Mesenchymal stem cell (in vitro differentiated cells and primary cell): ENCODE results near the gene PPFIBP2.

ENCODE experiments used
- DNase-seq: peaks from one replicate; pipeline ENCODE4 v3.0.0-alpha.2; 2013
- H2AFZ ChIP-seq: one replicate; pipeline ENCODE4 v1.6.1; 2013; ENCODE audit warnings: low read depth, mild to moderate bottlenecking, control low read depth, inconsistent platforms, low read length, moderate library complexity
- H2AK5ac ChIP-seq: 2 replicates; pipeline ENCODE4 v1.6.1; 2013; ENCODE audit warnings: low read length, moderate library complexity, mild to moderate bottlenecking, inconsistent platforms; ENCODE audit not compliant: severe bottlenecking
- H2BK120ac ChIP-seq: one replicate; pipeline ENCODE4 v1.6.1; 2013; ENCODE audit warnings: low read depth, mild to moderate bottlenecking, inconsistent platforms, low read length, moderate library complexity
- H2BK12ac ChIP-seq, 2 experiments: one replicate each; pipeline ENCODE4 v1.6.1; 2013; ENCODE audit warnings: inconsistent platforms in 2 of 2, low read length in 2 of 2, mild to moderate bottlenecking in 2 of 2, moderate library complexity in 2 of 2, control low read depth in 1 of 2
- H2BK15ac ChIP-seq: one replicate; pipeline ENCODE4 v1.6.1; 2013; ENCODE audit warnings: mild to moderate bottlenecking, low read depth, inconsistent platforms; ENCODE audit not compliant: poor library complexity, severe bottlenecking
- H2BK5ac ChIP-seq: 2 replicates; pipeline ENCODE4 v1.6.1; 2013; ENCODE audit warnings: low read depth, mild to moderate bottlenecking, low read length, control low read depth, inconsistent platforms; ENCODE audit not compliant: poor library complexity, severe bottlenecking
- H3K14ac ChIP-seq, 2 experiments: one replicate each; pipeline ENCODE4 v1.6.1; 2013; ENCODE audit warnings: inconsistent platforms in 2 of 2, low read length in 2 of 2, control low read depth in 1 of 2, mild to moderate bottlenecking in 1 of 2, moderate library complexity in 1 of 2
- H3K18ac ChIP-seq, 2 experiments: one replicate each; pipeline ENCODE4 v1.6.1; 2013; ENCODE audit warnings: inconsistent platforms in 2 of 2, low read length in 2 of 2, control low read depth in 1 of 2, low read depth in 1 of 2, mild to moderate bottlenecking in 1 of 2
- H3K23ac ChIP-seq, 2 experiments: one replicate each; pipeline ENCODE4 v1.6.1; 2013; ENCODE audit warnings: inconsistent platforms in 2 of 2, low read length in 2 of 2, mild to moderate bottlenecking in 2 of 2, moderate library complexity in 2 of 2, control low read depth in 1 of 2
- H3K27ac ChIP-seq: 2 replicates; pipeline ENCODE4 v1.5.1; 2013; ENCODE audit warnings: mild to moderate bottlenecking, moderate library complexity, low read length, control low read depth, inconsistent platforms; ENCODE audit not compliant: poor library complexity, severe bottlenecking
- H3K27me3 ChIP-seq, 2 experiments: 2 replicates each; pipeline versions ENCODE4 v1.6.1 to v1.7.0; 2013; ENCODE audit warnings: low read length in 2 of 2, mild to moderate bottlenecking in 2 of 2, moderate library complexity in 2 of 2, control low read depth in 1 of 2, inconsistent platforms in 1 of 2; ENCODE audit not compliant: control insufficient read depth in 1 of 2, insufficient read depth in 1 of 2
- H3K36me3 ChIP-seq, 2 experiments: 2 replicates each; pipeline versions ENCODE4 v1.6.1 to v1.7.0; 2013; ENCODE audit warnings: low read length in 2 of 2, control low read depth in 1 of 2, inconsistent platforms in 1 of 2, low read depth in 1 of 2, mild to moderate bottlenecking in 1 of 2; ENCODE audit not compliant: insufficient read depth in 2 of 2, control insufficient read depth in 1 of 2
- H3K4ac ChIP-seq, 2 experiments: one replicate each; pipeline ENCODE4 v1.6.1; 2013; ENCODE audit warnings: inconsistent platforms in 2 of 2, low read length in 2 of 2, mild to moderate bottlenecking in 2 of 2, moderate library complexity in 2 of 2, control low read depth in 1 of 2, low read depth in 1 of 2
- H3K4me1 ChIP-seq: 2 replicates; pipeline ENCODE4 v1.6.1; 2013; ENCODE audit warnings: low read depth, low read length, control low read depth; ENCODE audit not compliant: control insufficient read depth, insufficient read depth
- H3K4me2 ChIP-seq: 2 replicates; pipeline ENCODE4 v1.6.1; 2013; ENCODE audit warnings: low read length, mild to moderate bottlenecking, inconsistent platforms; ENCODE audit not compliant: poor library complexity, severe bottlenecking
- H3K4me3 ChIP-seq, 2 experiments: 2 replicates each; pipeline versions ENCODE4 v1.5.1 to v1.7.0; 2013; ENCODE audit warnings: low read length in 2 of 2, mild to moderate bottlenecking in 2 of 2, control low read depth in 1 of 2, low read depth in 1 of 2; ENCODE audit not compliant: insufficient read depth in 1 of 2
- H3K79me1 ChIP-seq: replicated peaks from 2 replicates; pipeline ENCODE4 v1.6.1; 2013; ENCODE audit warnings: mild to moderate bottlenecking, control low read depth, low read length, inconsistent platforms; ENCODE audit not compliant: poor library complexity, severe bottlenecking
- H3K9ac ChIP-seq: 2 replicates; pipeline ENCODE4 v1.7.0; 2013; ENCODE audit warnings: mild to moderate bottlenecking, low read length, moderate library complexity
- H3K9me3 ChIP-seq: 2 replicates; pipeline ENCODE4 v1.7.0; 2013; ENCODE audit warnings: mild to moderate bottlenecking, low read length; ENCODE audit not compliant: control insufficient read depth
- H4K8ac ChIP-seq: one replicate; pipeline ENCODE4 v1.6.1; 2013; ENCODE audit warnings: inconsistent platforms, mild to moderate bottlenecking, low read length, moderate library complexity
- H4K91ac ChIP-seq: one replicate; pipeline ENCODE4 v1.6.1; 2013; ENCODE audit warnings: mild to moderate bottlenecking, low read length, inconsistent platforms
- WGBS: methylation state at CpG from one replicate; pipeline ENCODE4 v1.1.7; 2013; ENCODE audit warnings: mixed read lengths; 5-methylcytosine and 5-hydroxymethylcytosine counted together

The PPFIBP2 gene

GRCh38 chr11:7549681-7550080, 35.9 kb downstream of the PPFIBP2 start:
- Histone ChIP-seq H3K4me3 (no peak overlapping the region), H3K9ac (no peak overlapping the region), H3K4me2 (no peak overlapping the region), H4K91ac (no peak overlapping the region), H2BK15ac (no peak overlapping the region), H2AFZ (no peak overlapping the region), H3K14ac (no peak overlapping the region), H3K9me3 (no peaks in the 10 kb centered on the region), H3K27ac (no peak overlapping the region), H3K27me3 (peaks cover 0 to 11% of the 10 kb centered on the region in 2 experiments), H2AK5ac (no peak overlapping the region), H2BK12ac (no peak overlapping the region), H3K4ac (no peak overlapping the region), H2BK5ac (no peak overlapping the region), H2BK120ac (no peak overlapping the region), H3K18ac (no peak overlapping the region), H4K8ac (no peak overlapping the region), H3K4me1 (no peaks in the 10 kb centered on the region), H3K23ac (no peak overlapping the region), H3K36me3 (no peaks in the 10 kb centered on the region), H3K79me1 (no peaks in the 10 kb centered on the region)
- no peak for DNase-seq
- WGBS, result 98% methylated on average over 3 of the region's 4 CpGs

GRCh38 chr11:7551571-7551970, 37.8 kb downstream of the PPFIBP2 start:
- no peak overlapping the region for H3K18ac ChIP-seq
- no peak overlapping the region for H3K4me2 ChIP-seq
- 100% methylated on average over 1 of the region's 1 CpG for WGBS
- no peak overlapping the region for H2BK120ac ChIP-seq
- H3K4me3 ChIP-seq, result peak overlapping the region in 1 of 2 experiments; percentile 38
- no peak overlapping the region for H4K91ac ChIP-seq
- peak overlapping the region; percentile 39 for H3K9ac ChIP-seq
- H3K36me3 ChIP-seq, result no peaks in the 10 kb centered on the region
- no peak overlapping the region for H3K23ac ChIP-seq
- H2BK15ac ChIP-seq, result no peak overlapping the region
- peaks cover 0 to 14% of the 10 kb centered on the region in 2 experiments for H3K27me3 ChIP-seq
- H2AK5ac ChIP-seq, result no peak overlapping the region
- no peaks in the 10 kb centered on the region for H3K79me1 ChIP-seq
- no peak overlapping the region for H3K27ac ChIP-seq
- no peak overlapping the region for H2BK12ac ChIP-seq
- DNase-seq, result peak; percentile 39
- no peak overlapping the region for H3K14ac ChIP-seq
- H2AFZ ChIP-seq, result no peak overlapping the region
- H4K8ac ChIP-seq, result no peak overlapping the region
- no peaks in the 10 kb centered on the region for H3K4me1 ChIP-seq
- no peaks in the 10 kb centered on the region for H3K9me3 ChIP-seq
- no peak overlapping the region for H3K4ac ChIP-seq
- H2BK5ac ChIP-seq, result no peak overlapping the region

DNA sequence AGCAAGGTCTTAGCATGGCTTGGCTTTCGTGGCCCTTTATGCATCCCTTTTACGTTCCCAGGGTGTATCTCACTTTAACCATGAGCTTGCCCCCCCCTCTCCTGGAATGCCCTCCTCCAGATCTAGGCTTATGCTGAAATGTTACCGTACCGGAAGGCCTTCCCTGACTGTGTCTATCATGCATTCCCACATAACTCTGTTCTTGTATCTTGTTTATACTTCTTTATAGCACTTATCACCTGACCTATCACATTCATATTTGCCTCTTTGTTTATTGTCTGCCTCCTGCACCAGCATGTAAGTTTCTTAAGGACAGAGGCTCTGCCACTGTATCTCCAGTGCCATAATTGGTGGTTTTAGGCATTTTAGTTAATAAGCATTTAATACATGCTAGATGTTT, 38.9 kb downstream of the PPFIBP2 start:
- no peak overlapping the region for H3K4me3 ChIP-seq
- 91% methylated on average over 4 of the region's 4 CpGs for WGBS
- no peak overlapping the region for H3K9ac ChIP-seq
- H3K4me1 ChIP-seq, result no peaks in the 10 kb centered on the region
- no peaks in the 10 kb centered on the region for H3K79me1 ChIP-seq
- no peak for DNase-seq
- no peak overlapping the region for H4K8ac ChIP-seq
- H3K14ac ChIP-seq, result no peak overlapping the region
- H3K36me3 ChIP-seq, result no peaks in the 10 kb centered on the region
- no peak overlapping the region for H2AK5ac ChIP-seq
- H3K4ac ChIP-seq, result no peak overlapping the region
- H3K23ac ChIP-seq, result no peak overlapping the region
- no peak overlapping the region for H3K27ac ChIP-seq
- H2AFZ ChIP-seq, result no peak overlapping the region
- H2BK120ac ChIP-seq, result no peak overlapping the region
- H3K18ac ChIP-seq, result no peak overlapping the region
- no peaks in the 10 kb centered on the region for H3K9me3 ChIP-seq
- no peak overlapping the region for H3K4me2 ChIP-seq
- no peak overlapping the region for H2BK12ac ChIP-seq
- H3K27me3 ChIP-seq, result peaks cover 0 to 12% of the 10 kb centered on the region in 2 experiments
- H4K91ac ChIP-seq, result no peak overlapping the region
- no peak overlapping the region for H2BK5ac ChIP-seq
- H2BK15ac ChIP-seq, result no peak overlapping the region

GRCh38 chr11:7555052-7555699, 41.4 kb downstream of the PPFIBP2 start:
- no peak overlapping the region for H3K18ac ChIP-seq
- H2BK15ac ChIP-seq, result no peak overlapping the region
- H2BK120ac ChIP-seq, result no peak overlapping the region
- H3K14ac ChIP-seq, result no peak overlapping the region
- H4K91ac ChIP-seq, result no peak overlapping the region
- no peak overlapping the region for H3K4me2 ChIP-seq
- H3K4me3 ChIP-seq, result no peak overlapping the region
- no peaks in the 10 kb centered on the region for H3K4me1 ChIP-seq
- WGBS, result 58% methylated on average over 7 of the region's 7 CpGs
- H3K36me3 ChIP-seq, result no peaks in the 10 kb centered on the region
- H2BK5ac ChIP-seq, result no peak overlapping the region
- no peak overlapping the region for H2BK12ac ChIP-seq
- no peak overlapping the region for H4K8ac ChIP-seq
- no peak overlapping the region for H3K4ac ChIP-seq
- no peak overlapping the region for H3K27ac ChIP-seq
- H2AK5ac ChIP-seq, result no peak overlapping the region
- peak; percentile 40 for DNase-seq
- H3K23ac ChIP-seq, result no peak overlapping the region
- no peak overlapping the region for H3K9ac ChIP-seq
- peak overlapping the region; percentile 14 for H2AFZ ChIP-seq
- H3K79me1 ChIP-seq, result no peaks in the 10 kb centered on the region
- H3K27me3 ChIP-seq, result peaks cover 0 to 3% of the 10 kb centered on the region in 2 experiments
- H3K9me3 ChIP-seq, result no peaks in the 10 kb centered on the region
